ENCODE measurements around the gene BPNT1. TPM values are rescaled to one million over a fixed set of nuclear protein-coding genes. Genes with fewer than 3 reads are reported as not detected.

The BPNT1 gene, protein sequence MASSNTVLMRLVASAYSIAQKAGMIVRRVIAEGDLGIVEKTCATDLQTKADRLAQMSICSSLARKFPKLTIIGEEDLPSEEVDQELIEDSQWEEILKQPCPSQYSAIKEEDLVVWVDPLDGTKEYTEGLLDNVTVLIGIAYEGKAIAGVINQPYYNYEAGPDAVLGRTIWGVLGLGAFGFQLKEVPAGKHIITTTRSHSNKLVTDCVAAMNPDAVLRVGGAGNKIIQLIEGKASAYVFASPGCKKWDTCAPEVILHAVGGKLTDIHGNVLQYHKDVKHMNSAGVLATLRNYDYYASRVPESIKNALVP
- 20.8 TPM for polyA plus RNA-seq (2013, experiment 1 of 4)
- polyA plus RNA-seq (2013, experiment 2 of 4), result 22.0 TPM
- 18.0 TPM for polyA plus RNA-seq (2013, experiment 3 of 4)
- polyA plus RNA-seq (2013, experiment 4 of 4), result 17.5 TPM

- Histone ChIP-seq H3K4me1 (ENCODE audit: control insufficient read depth, insufficient read depth, low read length) (no peaks in the 10 kb centered on the region), H3K27ac (ENCODE audit: insufficient read depth, low read depth, low read length, poor library complexity, severe bottlenecking) (no peak within 1 kb of the TSS), H3K4me3 (ENCODE audit: insufficient read depth, low read depth, low read length) (peak within 1 kb of the TSS; percentile 65), H3K36me3 (ENCODE audit: control insufficient read depth, insufficient read depth, low read length) (no peaks in the 10 kb centered on the region), H3K27me3 (ENCODE audit: control insufficient read depth, insufficient read depth, low read length, poor library complexity, severe bottlenecking) (no peaks in the 10 kb centered on the region), H3K9me3 (ENCODE audit: control insufficient read depth, low read length) (no peaks in the 10 kb centered on the region)
- 8 to 14% methylated on average over 32 to 35 of the region's 35 CpGs for WGBS, 2 experiments
These were observed at the start of gene BPNT1 for GRCh38 chr1:220089650-220090556. Gene BPNT1, minus strand, starts transcription at chr1:220089788. Its CDS starts 9,942 bp downstream, at chr1:220079846.

DNA sequence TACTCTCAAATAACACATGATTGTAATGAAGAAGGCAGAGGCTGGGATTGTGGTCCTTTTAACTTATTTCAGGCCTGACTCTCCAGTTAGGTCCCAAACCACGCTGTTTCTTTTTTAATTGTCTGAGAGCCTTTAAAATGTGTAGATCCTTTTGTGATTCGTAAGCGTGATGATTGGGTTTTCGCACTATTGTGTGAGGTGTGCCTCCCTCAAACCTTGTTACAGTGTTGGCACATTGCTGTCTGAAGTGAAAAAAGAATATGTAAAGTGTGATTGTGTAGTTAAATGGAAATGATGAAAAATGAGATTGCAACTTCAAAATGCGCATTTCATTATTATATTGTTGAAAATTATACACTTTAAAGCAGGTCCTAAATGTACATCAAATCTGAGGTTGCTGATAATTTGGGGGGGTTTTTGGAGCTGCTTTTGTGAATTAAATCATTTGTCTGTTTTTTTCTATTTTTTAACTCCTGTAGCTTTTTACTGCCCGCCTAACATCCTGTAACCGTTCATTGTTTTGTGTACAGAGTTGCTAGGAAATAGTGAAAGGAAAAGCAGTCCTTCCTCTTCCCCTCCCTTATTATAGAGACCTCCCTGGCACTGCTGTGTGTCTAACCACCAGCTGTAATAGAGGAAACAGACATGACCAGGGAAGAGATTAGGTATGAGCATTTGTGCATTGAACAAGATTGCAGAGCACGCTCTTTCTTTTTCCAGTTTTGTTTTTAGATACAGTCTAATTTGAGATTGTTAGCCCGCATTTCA, 47.6 kb upstream of the BPNT1 start:
- no peaks in the 10 kb centered on the region for H3K9me3 ChIP-seq (ENCODE audit: control insufficient read depth, low read length)
- H3K4me1 ChIP-seq (ENCODE audit: control insufficient read depth, insufficient read depth, low read length), result no peaks in the 10 kb centered on the region
- WGBS, 2 experiments, result 95 to 96% methylated on average over 6 to 9 of the region's 9 CpGs
- H3K36me3 ChIP-seq (ENCODE audit: control insufficient read depth, insufficient read depth, low read length), result peaks cover 29% of the 10 kb centered on the region
- no peak overlapping the region for H3K27ac ChIP-seq (ENCODE audit: insufficient read depth, low read depth, low read length, poor library complexity, severe bottlenecking)
- no peak overlapping the region for H3K4me3 ChIP-seq (ENCODE audit: insufficient read depth, low read depth, low read length)
- no peaks in the 10 kb centered on the region for H3K27me3 ChIP-seq (ENCODE audit: control insufficient read depth, insufficient read depth, low read length, poor library complexity, severe bottlenecking)

DNA sequence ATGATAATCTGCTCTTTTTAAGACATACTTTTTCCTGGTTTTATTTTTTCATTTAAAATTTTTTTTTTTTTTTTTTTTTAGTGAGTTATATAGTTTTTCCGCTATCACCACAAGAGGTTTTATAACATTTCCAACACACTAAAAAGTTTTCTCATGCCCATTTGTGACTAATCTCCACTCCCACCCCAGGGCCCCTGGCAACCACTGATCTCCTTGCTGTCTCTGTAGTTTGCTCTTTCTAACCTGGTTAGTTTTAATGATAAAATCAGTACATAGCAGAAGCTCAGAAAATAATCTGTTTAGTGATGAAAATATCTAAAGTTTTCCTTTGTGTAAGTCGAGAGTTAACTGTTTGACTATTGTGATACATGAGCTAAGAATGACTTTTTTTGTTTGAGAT, 46.2 kb upstream of the BPNT1 start:
- Histone ChIP-seq H3K27ac (ENCODE audit: insufficient read depth, low read depth, low read length, poor library complexity, severe bottlenecking) (no peak overlapping the region), H3K9me3 (ENCODE audit: control insufficient read depth, low read length) (no peaks in the 10 kb centered on the region), H3K4me3 (ENCODE audit: insufficient read depth, low read depth, low read length) (no peak overlapping the region), H3K36me3 (ENCODE audit: control insufficient read depth, insufficient read depth, low read length) (peaks cover 25% of the 10 kb centered on the region), H3K27me3 (ENCODE audit: control insufficient read depth, insufficient read depth, low read length, poor library complexity, severe bottlenecking) (no peaks in the 10 kb centered on the region), H3K4me1 (ENCODE audit: control insufficient read depth, insufficient read depth, low read length) (no peaks in the 10 kb centered on the region)
- 92 to 94% methylated on average over 1 to 2 of the region's 2 CpGs for WGBS, 2 experiments

DNA sequence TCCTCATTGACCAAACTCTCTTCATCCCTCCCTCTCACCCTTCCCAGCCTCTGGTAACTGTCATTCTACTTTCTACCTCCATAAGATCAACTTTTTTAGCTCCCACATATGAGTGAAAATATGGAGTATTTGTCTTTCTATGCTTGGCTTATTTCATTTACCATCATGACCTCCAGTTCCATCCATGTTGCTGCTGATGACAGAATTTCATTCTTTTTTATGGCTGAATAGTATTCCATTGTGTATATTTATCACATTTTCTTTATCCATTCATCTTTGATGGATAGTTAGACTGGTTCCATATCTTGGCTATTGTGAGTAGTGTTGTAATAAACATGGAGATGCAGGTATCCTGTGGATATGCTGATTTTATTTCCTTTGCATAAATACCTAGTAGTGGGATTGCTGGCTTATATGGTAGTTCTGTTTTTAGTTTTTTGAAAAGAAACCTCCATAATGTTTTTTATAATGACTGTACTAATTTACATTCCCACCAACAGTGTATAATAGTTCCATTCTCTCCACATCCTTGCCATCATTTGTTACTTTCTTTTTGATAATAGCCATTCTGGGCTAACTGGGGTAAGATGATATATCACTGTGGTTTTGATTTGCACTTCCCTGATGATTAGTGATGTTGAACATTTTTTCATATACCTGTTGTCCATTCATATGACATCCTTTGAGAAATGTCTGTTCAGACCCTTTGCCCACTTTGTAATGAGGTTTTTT, 40.1 kb upstream of the BPNT1 start:
- H3K4me1 ChIP-seq (ENCODE audit: control insufficient read depth, insufficient read depth, low read length), result no peaks in the 10 kb centered on the region
- no peaks in the 10 kb centered on the region for H3K27me3 ChIP-seq (ENCODE audit: control insufficient read depth, insufficient read depth, low read length, poor library complexity, severe bottlenecking)
- H3K36me3 ChIP-seq (ENCODE audit: control insufficient read depth, insufficient read depth, low read length), result peaks cover 6% of the 10 kb centered on the region
- no peak overlapping the region for H3K27ac ChIP-seq (ENCODE audit: insufficient read depth, low read depth, low read length, poor library complexity, severe bottlenecking)
- H3K9me3 ChIP-seq (ENCODE audit: control insufficient read depth, low read length), result no peaks in the 10 kb centered on the region
- no peak overlapping the region for H3K4me3 ChIP-seq (ENCODE audit: insufficient read depth, low read depth, low read length)

DNA sequence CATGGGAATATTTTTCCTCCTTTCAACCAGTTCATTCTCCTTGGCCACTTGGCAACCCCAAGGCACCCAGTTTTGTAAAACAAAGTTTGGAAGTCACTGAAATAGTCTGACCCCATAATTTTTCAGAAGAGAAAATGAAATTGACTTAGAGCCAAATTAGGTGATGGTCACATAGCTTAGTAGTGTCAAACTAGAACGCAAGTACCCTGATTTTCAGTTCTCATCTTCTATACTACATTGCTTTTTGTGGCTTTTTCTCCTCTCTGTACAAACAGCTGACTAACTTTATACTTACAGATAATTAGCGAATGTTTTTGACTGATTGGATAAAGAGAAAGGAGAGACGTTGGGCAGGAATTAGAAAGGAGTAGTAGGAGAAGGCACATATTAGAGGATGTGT, 37.5 kb upstream of the BPNT1 start:
- WGBS, 2 experiments, result 95 to 98% methylated on average over 3 of the region's 3 CpGs
- Histone ChIP-seq H3K36me3 (ENCODE audit: control insufficient read depth, insufficient read depth, low read length) (peaks cover 6% of the 10 kb centered on the region), H3K4me1 (ENCODE audit: control insufficient read depth, insufficient read depth, low read length) (no peaks in the 10 kb centered on the region)

DNA sequence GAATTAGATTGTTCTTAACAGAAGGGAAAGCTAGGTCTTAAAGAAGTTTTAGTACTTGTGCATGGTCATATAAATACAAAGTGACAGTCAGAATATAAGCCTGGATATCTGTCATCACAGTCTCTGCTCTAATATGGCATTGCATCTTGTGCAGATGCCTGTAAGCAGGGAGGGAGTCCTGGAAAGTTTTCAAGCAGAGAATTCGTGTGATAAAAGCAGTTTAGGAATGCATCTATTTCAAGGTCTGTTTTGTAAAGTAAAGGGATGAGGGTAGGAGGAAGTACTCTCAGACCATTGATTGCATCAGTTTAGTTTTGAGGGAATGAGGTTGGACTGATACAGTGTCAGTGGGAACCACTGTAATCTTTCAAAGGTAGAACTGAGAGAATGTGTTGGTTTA, 35.0 kb upstream of the BPNT1 start:
- no peaks in the 10 kb centered on the region for H3K27me3 ChIP-seq (ENCODE audit: control insufficient read depth, insufficient read depth, low read length, poor library complexity, severe bottlenecking)
- H3K9me3 ChIP-seq (ENCODE audit: control insufficient read depth, low read length), result no peaks in the 10 kb centered on the region
- H3K4me1 ChIP-seq (ENCODE audit: control insufficient read depth, insufficient read depth, low read length), result no peaks in the 10 kb centered on the region
- peak overlapping the region; percentile 3 for H3K27ac ChIP-seq (ENCODE audit: insufficient read depth, low read depth, low read length, poor library complexity, severe bottlenecking)
- H3K4me3 ChIP-seq (ENCODE audit: insufficient read depth, low read depth, low read length), result no peak overlapping the region
- peaks cover 6% of the 10 kb centered on the region for H3K36me3 ChIP-seq (ENCODE audit: control insufficient read depth, insufficient read depth, low read length)
- WGBS, 2 experiments, result 74 to 76% methylated on average over 1 of the region's 1 CpG

More for the DNA sequence above, 37.5 kb upstream of the BPNT1 start:
- Histone ChIP-seq H3K27ac (ENCODE audit: insufficient read depth, low read depth, low read length, poor library complexity, severe bottlenecking) (no peak overlapping the region), H3K27me3 (ENCODE audit: control insufficient read depth, insufficient read depth, low read length, poor library complexity, severe bottlenecking) (no peaks in the 10 kb centered on the region), H3K4me3 (ENCODE audit: insufficient read depth, low read depth, low read length) (no peak overlapping the region), H3K9me3 (ENCODE audit: control insufficient read depth, low read length) (no peaks in the 10 kb centered on the region)

- H3K9me3 ChIP-seq (ENCODE audit: control insufficient read depth, low read length), result no peaks in the 10 kb centered on the region
- H3K36me3 ChIP-seq (ENCODE audit: control insufficient read depth, insufficient read depth, low read length), result no peaks in the 10 kb centered on the region
- H3K27ac ChIP-seq (ENCODE audit: insufficient read depth, low read depth, low read length, poor library complexity, severe bottlenecking), result no peak overlapping the region
- H3K27me3 ChIP-seq (ENCODE audit: control insufficient read depth, insufficient read depth, low read length, poor library complexity, severe bottlenecking), result no peaks in the 10 kb centered on the region
- H3K4me3 ChIP-seq (ENCODE audit: insufficient read depth, low read depth, low read length), result no peak overlapping the region
- H3K4me1 ChIP-seq (ENCODE audit: control insufficient read depth, insufficient read depth, low read length), result no peaks in the 10 kb centered on the region
These were observed 34.3 kb upstream of the BPNT1 start for GRCh38 chr1:220123889-220124288.

- H3K4me3 ChIP-seq (ENCODE audit: insufficient read depth, low read depth, low read length), result no peak overlapping the region
- H3K36me3 ChIP-seq (ENCODE audit: control insufficient read depth, insufficient read depth, low read length), result no peaks in the 10 kb centered on the region
- H3K27me3 ChIP-seq (ENCODE audit: control insufficient read depth, insufficient read depth, low read length, poor library complexity, severe bottlenecking), result no peaks in the 10 kb centered on the region
- no peaks in the 10 kb centered on the region for H3K4me1 ChIP-seq (ENCODE audit: control insufficient read depth, insufficient read depth, low read length)
- H3K9me3 ChIP-seq (ENCODE audit: control insufficient read depth, low read length), result no peaks in the 10 kb centered on the region
- no peak overlapping the region for H3K27ac ChIP-seq (ENCODE audit: insufficient read depth, low read depth, low read length, poor library complexity, severe bottlenecking)
These were observed 33.5 kb upstream of the BPNT1 start for GRCh38 chr1:220123066-220123465.

GRCh38 chr1:220121791-220122530, 32.4 kb upstream of the BPNT1 start:
- Histone ChIP-seq H3K4me3 (ENCODE audit: insufficient read depth, low read depth, low read length) (no peak overlapping the region), H3K9me3 (ENCODE audit: control insufficient read depth, low read length) (no peaks in the 10 kb centered on the region), H3K4me1 (ENCODE audit: control insufficient read depth, insufficient read depth, low read length) (no peaks in the 10 kb centered on the region), H3K27ac (ENCODE audit: insufficient read depth, low read depth, low read length, poor library complexity, severe bottlenecking) (no peak overlapping the region), H3K27me3 (ENCODE audit: control insufficient read depth, insufficient read depth, low read length, poor library complexity, severe bottlenecking) (no peaks in the 10 kb centered on the region), H3K36me3 (ENCODE audit: control insufficient read depth, insufficient read depth, low read length) (no peaks in the 10 kb centered on the region)
- 93 to 97% methylated on average over 3 to 8 of the region's 8 CpGs for WGBS, 2 experiments

Data from ectodermal cell (in vitro differentiated cells).